ENCODE results near the gene ZNF213.
"Not testable (repeated sequence)": the region's sequence is repeated elsewhere in the genome, so short reads cannot be mapped to it uniquely, and the experiment has no call there.

ZNF213 gene

GRCh38 chr16:3129137-3130131 lies 5.4 kb upstream of the ZNF213 start:
- peak; percentile 95 for DNase-seq (ENCODE audit: low spot score)

DNA sequence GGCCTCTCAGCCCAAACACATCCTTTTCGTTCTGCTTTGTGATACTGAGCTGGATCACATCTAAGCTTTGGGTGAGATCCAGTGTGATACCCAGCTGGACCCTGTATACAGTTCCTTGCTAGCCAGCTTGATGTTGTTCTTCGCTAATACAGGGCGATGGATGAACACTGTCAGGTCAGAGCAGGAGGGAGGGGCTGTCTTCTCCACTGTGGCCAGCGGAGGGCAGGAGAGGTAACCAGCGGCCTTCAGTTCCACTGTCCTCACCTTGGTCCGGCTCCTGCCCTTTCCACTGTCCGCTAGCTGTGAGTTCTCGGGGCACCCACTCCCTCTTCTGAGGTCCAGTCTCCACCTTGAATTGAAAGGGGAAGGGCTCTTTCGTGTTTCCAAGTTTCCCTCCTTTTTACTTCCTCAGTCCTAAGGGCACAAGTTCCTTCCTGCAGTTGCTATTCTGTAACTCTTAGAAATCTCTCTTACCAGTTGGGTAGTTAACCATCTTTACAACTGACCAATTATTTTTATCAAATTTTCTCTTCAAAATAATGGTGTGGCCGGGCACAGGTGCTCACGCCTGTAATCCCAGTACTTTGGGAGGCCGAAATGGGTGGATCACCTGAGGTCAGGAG lies 3.0 kb upstream of the ZNF213 start:
- DNase-seq (ENCODE audit: low spot score): no peak

DNA sequence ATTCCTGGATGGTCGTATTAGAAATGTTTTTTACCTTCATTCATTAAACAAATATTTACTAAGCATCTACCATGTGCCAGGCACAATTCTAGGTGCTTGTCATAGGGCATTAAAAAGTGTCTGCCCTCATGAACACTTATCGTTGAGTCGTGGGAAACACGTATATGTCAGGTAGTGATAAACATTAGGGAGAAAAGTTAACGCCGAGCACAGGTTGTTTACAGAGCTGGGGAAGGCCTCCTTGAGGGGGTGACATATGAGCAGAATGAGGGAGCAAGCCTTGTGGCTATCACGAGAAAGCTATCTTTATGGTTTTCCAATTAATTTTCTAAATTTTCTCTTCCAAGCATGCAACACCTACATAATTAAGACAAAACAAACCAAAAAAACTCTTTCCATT lies 985 bp upstream of the ZNF213 start:
- DNase-seq (ENCODE audit: low spot score): no peak

GRCh38 chr16:3135126-3135715 lies 392 bp downstream of the ZNF213 start:
- no peak for DNase-seq (ENCODE audit: low spot score)

GRCh38 chr16:3137267-3137666 lies 2.4 kb downstream of the ZNF213 start:
- no peak for DNase-seq (ENCODE audit: low spot score)

DNA sequence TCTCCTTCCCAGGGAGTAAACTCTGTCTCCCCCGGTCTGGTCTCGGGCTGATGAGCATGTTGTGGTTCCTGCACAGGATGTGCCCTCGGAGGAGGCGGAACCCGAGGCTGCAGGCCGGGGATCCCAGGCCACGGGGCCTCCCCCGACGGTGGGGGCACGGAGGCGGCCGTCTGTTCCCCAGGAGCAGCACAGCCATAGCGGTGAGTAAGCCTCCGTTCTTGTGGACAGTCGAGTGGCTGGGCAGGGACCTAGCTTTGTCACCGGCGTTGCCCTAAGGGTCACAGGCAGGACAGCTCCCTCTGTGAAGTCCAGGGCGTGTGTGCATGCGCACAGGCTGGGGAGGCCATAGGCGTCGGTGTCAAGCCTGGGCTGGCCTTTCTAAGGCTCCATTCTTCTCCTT lies 3.5 kb downstream of the ZNF213 start:
- no peak for DNase-seq (ENCODE audit: low spot score)

DNA sequence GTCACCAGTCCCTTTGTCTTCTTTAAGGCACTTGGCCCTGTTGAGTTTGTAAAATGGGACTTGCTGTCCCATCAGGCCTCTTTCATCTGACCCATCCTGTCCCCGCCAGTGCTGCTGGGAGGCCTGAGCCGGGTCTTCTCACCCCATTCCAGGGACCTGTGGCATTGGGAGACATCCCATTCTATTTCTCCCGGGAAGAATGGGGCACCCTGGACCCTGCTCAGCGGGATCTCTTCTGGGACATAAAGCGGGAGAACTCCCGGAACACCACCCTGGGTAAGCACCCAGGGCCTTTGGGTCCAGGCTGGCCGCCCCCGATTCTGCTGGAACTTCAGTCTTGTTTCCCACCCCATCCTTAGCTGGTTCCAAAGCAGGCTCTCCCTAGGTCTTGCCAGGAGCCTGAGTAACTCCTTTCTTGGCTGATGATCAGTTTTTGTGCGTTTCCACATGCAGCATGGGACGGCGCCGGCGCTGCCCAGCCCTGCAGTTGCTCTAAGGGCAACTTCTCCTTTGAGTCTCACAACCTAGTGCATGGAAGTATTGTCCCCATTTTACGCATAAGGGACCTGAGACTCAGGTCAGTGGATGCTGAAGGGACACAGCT lies 4.1 kb downstream of the ZNF213 start:
- no peak for DNase-seq (ENCODE audit: low spot score)

- DNase-seq (ENCODE audit: low spot score): not testable (repeated sequence)
Measured at GRCh38 chr16:3139561-3139960, 4.7 kb downstream of the ZNF213 start.

GRCh38 chr16:3140603-3141427 lies 6.0 kb downstream of the ZNF213 start:
- DNase-seq (ENCODE audit: low spot score): no peak

DNA sequence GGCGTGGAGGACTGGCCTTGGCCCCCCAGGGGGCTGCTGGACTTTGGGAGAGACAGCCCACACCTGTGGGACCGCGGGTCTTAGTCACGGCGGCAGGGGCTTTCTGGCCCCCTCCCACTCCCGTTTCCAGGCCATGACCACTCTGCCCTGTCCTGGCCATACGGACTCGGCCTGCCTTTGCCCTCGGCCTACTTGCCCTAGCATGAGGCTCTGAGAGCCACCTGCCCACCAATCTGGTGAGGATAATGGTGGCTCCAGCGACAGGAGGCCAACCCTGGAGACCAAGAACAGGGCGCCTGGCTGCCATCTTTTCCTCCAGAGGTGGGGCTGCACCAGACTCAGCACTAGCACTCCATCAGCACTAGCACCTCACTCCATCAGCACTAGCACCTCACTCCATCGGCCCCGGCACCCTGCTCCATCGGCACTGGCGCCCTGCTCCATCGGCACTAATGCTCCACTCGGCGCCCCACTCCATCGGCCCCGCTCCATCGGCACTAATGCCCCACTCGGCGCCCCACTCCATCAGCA lies 7.0 kb downstream of the ZNF213 start:
- DNase-seq (ENCODE audit: low spot score): no peak

DNA sequence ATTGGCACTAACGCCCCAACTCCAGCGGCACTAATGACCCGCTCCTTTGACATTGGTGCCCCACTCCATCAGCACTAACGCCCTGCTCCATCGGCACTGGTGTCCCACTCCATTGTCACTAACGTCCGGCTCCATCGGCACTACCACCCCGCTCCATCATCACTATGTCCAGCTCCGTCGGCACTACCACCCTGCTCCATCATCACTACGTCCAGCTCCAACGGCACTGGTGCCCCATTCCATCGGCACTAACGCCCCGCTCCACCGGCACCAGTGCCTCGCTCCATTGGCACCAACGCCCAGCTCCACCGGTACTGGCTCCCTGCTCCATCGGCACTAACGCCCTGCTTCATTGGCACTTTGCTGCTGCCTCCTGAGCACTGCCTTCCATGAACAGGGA lies 7.5 kb downstream of the ZNF213 start:
- no peak for DNase-seq (ENCODE audit: low spot score)

DNA sequence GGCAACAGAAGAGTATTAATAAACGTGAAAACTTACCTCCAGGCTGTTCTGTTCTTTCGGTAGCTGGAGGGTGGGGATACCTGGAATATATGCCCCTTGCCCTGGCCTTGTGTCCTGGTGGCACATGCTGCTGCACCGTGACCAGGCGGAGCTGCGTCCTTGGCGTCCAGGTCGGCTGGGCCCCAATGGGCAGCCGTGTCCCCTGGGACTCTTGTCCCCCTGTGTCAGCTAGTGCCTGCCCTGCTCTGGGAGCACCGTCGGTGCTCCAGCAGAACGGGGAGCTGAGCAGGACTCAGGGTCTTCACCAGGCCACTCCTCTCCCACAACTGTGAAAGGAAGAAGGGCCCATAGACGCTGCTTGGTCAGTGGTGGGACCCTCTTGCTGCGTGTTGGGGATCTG lies 7.9 kb downstream of the ZNF213 start:
- no peak for DNase-seq (ENCODE audit: low spot score)

GRCh38 chr16:3143189-3143588 lies 8.4 kb downstream of the ZNF213 start:
- DNase-seq (ENCODE audit: low spot score): no peak

DNA sequence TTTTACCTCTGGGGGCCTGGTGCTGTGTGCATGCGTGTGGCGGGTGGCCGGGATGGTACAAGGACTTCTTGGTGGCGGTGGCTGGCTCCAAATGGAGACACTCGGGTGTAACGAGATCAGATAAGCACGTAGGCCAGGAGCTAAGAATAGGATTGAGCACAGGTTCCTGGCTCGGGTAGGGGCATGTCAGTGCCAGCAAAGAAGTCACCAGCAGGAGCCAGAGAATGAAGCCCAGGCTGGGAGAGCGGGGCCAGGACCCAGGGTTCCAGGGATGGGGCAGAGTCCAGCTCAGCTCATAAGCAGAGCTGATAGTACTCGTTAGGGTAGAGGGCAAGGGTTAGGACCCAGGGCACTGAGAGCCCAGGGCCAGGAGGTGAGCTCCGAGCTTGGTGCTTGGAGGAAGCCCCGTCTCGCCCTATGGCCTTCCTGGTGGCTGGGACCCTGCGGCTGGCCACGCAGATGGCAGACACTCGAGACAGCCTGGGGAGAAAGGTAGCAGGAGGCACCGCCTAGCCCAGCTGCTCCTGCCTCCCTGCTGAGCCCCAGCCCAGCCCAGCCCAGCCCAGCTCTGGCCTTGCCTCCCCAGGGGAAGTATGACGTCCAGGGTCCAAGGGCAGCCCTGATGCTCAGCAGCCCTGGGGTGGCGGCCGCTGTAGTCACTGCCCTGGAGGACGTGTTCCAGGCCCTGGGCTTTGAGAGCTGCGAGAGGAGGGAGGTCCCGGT lies 8.9 kb downstream of the ZNF213 start:
- DNase-seq (ENCODE audit: low spot score): no peak

DNA sequence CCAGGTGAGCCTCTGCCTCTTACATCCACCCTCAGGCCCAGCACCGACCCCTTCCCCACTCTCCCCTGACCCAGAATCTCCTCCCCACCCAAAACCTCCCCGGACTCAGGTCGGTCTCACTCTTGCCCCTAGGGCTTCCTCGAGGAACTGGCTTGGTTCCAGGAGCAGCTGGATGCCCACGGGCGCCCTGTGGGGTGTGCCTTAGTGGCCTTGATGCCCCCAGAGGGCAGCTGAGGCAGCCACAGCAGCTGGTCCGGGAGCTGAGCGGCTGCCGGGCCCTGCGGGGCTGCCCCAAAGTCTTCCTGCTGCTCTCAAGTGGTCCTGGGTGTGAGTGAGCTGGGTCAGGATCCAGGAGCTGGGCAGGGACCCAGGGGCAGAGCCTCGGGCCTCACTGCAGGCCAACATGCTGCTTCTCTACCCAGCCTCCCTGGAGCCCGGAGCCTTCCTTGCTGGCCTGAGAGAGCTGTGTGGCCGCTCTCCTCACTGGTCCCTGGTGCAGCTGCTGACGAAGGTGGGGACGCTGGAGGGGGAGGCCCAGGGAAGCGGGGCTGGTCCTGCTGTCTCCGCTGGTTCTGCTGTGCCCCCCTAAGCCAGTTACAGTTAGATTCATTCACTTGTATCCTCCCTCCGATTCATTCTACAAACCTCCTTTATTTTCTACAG lies 9.6 kb downstream of the ZNF213 start:
- no peak for DNase-seq (ENCODE audit: low spot score)

- DNase-seq (ENCODE audit: low spot score): no peak
Measured at GRCh38 chr16:3145151-3145550, 10.3 kb downstream of the ZNF213 start.

DNA sequence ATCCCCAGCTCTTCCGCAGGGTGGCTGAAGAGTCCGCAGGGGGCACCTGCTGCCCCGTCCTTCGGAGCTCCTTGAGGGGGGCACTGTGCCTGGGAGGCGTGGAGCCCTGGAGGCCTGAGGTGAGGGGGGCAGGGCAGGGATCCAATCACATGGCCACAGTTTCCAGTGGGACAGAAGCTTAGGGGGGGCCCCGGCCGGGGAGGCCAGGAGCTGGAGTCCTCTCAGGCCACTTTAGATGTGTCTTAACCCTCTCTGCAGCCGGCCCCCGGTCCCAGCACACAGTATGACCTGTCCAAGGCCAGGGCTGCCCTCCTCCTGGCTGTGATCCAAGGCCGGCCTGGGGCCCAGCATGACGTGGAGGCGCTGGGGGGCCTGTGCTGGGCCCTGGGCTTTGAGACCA lies 10.8 kb downstream of the ZNF213 start:
- DNase-seq (ENCODE audit: low spot score): no peak

- no peak for DNase-seq (ENCODE audit: low spot score)
Measured at GRCh38 chr16:3147046-3147756, 12.4 kb downstream of the ZNF213 start.

- DNase-seq (ENCODE audit: low spot score): no peak
Measured at GRCh38 chr16:3147757-3148104, 12.9 kb downstream of the ZNF213 start.
